ENCODE data around the gene TOP3B.

The TOP3B gene, protein sequence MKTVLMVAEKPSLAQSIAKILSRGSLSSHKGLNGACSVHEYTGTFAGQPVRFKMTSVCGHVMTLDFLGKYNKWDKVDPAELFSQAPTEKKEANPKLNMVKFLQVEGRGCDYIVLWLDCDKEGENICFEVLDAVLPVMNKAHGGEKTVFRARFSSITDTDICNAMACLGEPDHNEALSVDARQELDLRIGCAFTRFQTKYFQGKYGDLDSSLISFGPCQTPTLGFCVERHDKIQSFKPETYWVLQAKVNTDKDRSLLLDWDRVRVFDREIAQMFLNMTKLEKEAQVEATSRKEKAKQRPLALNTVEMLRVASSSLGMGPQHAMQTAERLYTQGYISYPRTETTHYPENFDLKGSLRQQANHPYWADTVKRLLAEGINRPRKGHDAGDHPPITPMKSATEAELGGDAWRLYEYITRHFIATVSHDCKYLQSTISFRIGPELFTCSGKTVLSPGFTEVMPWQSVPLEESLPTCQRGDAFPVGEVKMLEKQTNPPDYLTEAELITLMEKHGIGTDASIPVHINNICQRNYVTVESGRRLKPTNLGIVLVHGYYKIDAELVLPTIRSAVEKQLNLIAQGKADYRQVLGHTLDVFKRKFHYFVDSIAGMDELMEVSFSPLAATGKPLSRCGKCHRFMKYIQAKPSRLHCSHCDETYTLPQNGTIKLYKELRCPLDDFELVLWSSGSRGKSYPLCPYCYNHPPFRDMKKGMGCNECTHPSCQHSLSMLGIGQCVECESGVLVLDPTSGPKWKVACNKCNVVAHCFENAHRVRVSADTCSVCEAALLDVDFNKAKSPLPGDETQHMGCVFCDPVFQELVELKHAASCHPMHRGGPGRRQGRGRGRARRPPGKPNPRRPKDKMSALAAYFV

DNA sequence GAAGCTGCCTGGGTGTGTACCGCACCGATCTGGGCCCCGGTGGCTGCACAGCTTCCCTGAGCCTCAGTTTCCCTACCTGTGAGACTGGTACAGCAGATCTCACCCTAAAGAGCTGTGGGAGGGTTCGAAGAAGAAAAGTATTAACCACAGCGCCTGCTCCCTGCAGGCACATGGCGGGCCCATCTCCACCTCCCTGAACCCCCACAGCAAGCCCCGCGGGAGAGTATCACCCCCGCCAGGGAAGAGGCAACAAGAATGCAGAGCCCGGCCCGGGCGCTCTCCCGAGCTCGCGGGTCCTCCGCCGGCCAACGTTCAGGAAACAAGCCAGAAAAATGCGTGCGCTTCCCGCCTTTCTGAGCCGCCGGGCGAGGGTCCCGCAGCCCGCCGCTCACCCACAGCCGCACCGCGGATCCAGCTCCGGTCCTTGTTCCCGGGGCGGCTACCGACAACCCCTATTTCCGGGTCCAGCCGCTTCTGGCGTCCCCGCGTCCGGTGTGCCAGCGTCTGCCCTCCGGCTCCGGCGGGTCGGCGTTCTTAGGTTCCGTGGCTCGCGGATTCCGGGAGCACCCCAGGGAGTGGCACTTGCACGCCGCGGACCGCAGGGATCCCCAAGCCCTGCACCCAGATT, at the start of gene TOP3B:
TSS of gene TOP3B (minus strand) at position 450 of the 628 bp plus-strand sequence. CDS start 7,078 bp downstream, outside the sequence.
- TF ChIP-seq TEAD4 (IDR thresholded peaks at IDR 0.05) (peak; percentile 76), NFIC (IDR thresholded peaks at IDR 0.05) (peak; percentile 61), ZBTB7A (IDR thresholded peaks at IDR 0.05; ENCODE audit: low read depth) (no peak), FOXM1 (IDR thresholded peaks at IDR 0.05; ENCODE audit: borderline replicate concordance, low read depth) (peak; percentile 28; the same call in 1 of the 2 replicates), CEBPB (IDR thresholded peaks at IDR 0.05) (peak; percentile 44; the same call in 1 of the 2 replicates), CREB1 (IDR thresholded peaks at IDR 0.05; ENCODE audit: low read depth) (no peak), TAF1 (IDR thresholded peaks at IDR 0.05; ENCODE audit: low read depth) (peak; percentile 97), EP300 (IDR thresholded peaks at IDR 0.05; ENCODE audit: borderline replicate concordance) (peak; percentile 42; the same call in 1 of the 2 replicates), RAD21 (IDR thresholded peaks at IDR 0.05; ENCODE audit: low read depth) (no peak), TCF12 (IDR thresholded peaks at IDR 0.05; ENCODE audit: low read depth) (peak; percentile 86), EGR1 (IDR thresholded peaks at IDR 0.05) (no peak), YY1 (IDR thresholded peaks at IDR 0.05; ENCODE audit: low read depth) (peak; percentile 80)
- TF ChIP-seq, protein P1, sequence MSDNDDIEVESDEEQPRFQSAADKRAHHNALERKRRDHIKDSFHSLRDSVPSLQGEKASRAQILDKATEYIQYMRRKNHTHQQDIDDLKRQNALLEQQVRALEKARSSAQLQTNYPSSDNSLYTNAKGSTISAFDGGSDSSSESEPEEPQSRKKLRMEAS (IDR thresholded peaks at IDR 0.05) = peak; percentile 79
- TF ChIP-seq, protein P2, sequence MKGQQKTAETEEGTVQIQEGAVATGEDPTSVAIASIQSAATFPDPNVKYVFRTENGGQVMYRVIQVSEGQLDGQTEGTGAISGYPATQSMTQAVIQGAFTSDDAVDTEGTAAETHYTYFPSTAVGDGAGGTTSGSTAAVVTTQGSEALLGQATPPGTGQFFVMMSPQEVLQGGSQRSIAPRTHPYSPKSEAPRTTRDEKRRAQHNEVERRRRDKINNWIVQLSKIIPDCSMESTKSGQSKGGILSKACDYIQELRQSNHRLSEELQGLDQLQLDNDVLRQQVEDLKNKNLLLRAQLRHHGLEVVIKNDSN (IDR thresholded peaks at IDR 0.05) = peak; percentile 75
- TF ChIP-seq, protein P3, sequence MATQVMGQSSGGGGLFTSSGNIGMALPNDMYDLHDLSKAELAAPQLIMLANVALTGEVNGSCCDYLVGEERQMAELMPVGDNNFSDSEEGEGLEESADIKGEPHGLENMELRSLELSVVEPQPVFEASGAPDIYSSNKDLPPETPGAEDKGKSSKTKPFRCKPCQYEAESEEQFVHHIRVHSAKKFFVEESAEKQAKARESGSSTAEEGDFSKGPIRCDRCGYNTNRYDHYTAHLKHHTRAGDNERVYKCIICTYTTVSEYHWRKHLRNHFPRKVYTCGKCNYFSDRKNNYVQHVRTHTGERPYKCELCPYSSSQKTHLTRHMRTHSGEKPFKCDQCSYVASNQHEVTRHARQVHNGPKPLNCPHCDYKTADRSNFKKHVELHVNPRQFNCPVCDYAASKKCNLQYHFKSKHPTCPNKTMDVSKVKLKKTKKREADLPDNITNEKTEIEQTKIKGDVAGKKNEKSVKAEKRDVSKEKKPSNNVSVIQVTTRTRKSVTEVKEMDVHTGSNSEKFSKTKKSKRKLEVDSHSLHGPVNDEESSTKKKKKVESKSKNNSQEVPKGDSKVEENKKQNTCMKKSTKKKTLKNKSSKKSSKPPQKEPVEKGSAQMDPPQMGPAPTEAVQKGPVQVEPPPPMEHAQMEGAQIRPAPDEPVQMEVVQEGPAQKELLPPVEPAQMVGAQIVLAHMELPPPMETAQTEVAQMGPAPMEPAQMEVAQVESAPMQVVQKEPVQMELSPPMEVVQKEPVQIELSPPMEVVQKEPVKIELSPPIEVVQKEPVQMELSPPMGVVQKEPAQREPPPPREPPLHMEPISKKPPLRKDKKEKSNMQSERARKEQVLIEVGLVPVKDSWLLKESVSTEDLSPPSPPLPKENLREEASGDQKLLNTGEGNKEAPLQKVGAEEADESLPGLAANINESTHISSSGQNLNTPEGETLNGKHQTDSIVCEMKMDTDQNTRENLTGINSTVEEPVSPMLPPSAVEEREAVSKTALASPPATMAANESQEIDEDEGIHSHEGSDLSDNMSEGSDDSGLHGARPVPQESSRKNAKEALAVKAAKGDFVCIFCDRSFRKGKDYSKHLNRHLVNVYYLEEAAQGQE (IDR thresholded peaks at IDR 0.05; ENCODE audit: low read depth) = no peak

DNA sequence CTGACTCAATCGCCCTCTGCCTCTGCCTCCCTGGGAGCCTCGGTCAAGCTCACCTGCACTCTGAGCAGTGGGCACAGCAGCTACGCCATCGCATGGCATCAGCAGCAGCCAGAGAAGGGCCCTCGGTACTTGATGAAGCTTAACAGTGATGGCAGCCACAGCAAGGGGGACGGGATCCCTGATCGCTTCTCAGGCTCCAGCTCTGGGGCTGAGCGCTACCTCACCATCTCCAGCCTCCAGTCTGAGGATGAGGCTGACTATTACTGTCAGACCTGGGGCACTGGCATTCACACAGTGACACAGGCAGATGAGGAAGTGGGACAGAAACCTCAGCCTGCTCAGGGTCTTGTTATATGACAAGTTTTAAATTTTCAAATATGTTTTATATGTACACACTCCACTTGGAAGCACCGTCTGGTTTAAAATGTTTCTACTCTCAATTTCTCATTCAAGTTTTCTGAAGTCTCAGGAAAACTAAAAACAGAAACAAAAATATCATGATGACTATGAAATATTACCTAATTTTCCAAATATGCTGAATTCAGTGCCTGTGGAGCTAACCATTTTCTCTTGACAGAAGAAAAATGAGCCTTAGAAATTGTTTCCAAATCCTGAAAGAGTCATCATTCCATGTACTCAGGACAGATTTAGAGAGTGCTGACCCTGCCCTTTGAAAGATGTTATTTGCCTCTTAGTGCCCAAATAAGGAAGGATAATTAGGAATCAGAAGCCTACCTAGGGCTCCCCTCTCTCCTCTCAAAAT, 48.8 kb upstream of the TOP3B start:
- TF ChIP-seq TAF1 (IDR thresholded peaks at IDR 0.05; ENCODE audit: low read depth) (no peak), RAD21 (IDR thresholded peaks at IDR 0.05; ENCODE audit: low read depth) (no peak), EGR1 (IDR thresholded peaks at IDR 0.05) (no peak), TEAD4 (IDR thresholded peaks at IDR 0.05) (no peak), EP300 (IDR thresholded peaks at IDR 0.05; ENCODE audit: borderline replicate concordance) (no peak), TCF12 (IDR thresholded peaks at IDR 0.05; ENCODE audit: low read depth) (no peak), CREB1 (IDR thresholded peaks at IDR 0.05; ENCODE audit: low read depth) (no peak)

DNA sequence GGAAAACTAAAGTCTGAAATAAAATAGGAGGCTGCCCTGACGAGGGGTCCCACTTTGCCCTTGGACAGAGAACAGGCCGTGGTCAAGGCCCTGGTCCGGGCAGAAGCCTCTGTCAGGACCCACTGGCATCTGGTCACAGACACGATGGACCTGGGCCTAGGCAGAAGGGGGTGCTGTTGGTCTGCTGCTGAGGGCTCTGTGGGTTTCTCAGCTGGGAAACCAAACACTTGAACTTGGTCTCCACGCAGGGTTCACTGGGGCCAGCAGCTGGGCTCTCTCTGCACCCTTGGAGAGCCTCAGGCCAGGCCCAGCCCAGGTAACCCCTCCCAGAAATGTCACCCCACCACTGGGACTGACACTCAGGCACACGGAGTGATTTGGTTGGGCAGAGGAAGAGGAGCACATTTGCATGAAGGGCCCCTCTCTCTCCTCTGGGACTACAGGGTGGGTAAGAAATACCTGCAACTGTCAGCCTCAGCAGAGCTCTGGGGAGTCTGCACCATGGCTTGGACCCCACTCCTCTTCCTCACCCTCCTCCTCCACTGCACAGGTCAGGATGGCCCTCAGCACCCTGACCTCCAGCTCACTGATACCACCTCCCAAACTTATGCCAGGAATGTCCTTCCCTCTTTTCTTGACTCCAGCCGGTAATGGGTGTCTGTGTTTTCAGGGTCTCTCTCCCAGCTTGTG, 48.1 kb upstream of the TOP3B start:
- TF ChIP-seq, protein P2 (IDR thresholded peaks at IDR 0.05) = no peak
- TF ChIP-seq, protein P3 (IDR thresholded peaks at IDR 0.05; ENCODE audit: low read depth) = no peak
- TF ChIP-seq NFIC (IDR thresholded peaks at IDR 0.05) (no peak), TCF12 (IDR thresholded peaks at IDR 0.05; ENCODE audit: low read depth) (no peak), EP300 (IDR thresholded peaks at IDR 0.05; ENCODE audit: borderline replicate concordance) (no peak), RAD21 (IDR thresholded peaks at IDR 0.05; ENCODE audit: low read depth) (peak; percentile 57)

DNA sequence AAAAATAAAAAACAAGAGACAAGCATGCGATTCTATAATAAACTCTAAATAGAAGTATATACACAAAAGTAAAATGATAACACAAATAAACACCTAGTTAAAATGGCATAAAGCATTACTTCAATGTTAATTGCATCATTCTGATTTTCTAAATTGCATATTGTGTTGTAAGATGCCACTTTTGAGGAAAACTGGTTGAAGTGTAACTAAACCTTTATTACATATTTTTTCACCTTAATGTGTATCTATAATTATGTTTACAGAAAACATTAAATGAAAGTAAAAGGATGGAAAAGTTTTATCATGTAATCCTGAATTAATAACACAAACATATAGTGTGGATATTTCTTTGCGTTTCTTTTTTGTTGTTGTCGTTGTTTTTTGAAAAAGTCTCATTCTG, 45.4 kb upstream of the TOP3B start:
- TF ChIP-seq CEBPB (IDR thresholded peaks at IDR 0.05) (no peak), RAD21 (IDR thresholded peaks at IDR 0.05; ENCODE audit: low read depth) (no peak), CREB1 (IDR thresholded peaks at IDR 0.05; ENCODE audit: low read depth) (no peak), TEAD4 (IDR thresholded peaks at IDR 0.05) (no peak), TAF1 (IDR thresholded peaks at IDR 0.05; ENCODE audit: low read depth) (no peak), TCF12 (IDR thresholded peaks at IDR 0.05; ENCODE audit: low read depth) (no peak), YY1 (IDR thresholded peaks at IDR 0.05; ENCODE audit: low read depth) (no peak), FOXM1 (IDR thresholded peaks at IDR 0.05; ENCODE audit: borderline replicate concordance, low read depth) (no peak), NFIC (IDR thresholded peaks at IDR 0.05) (no peak), ZBTB7A (IDR thresholded peaks at IDR 0.05; ENCODE audit: low read depth) (no peak), EP300 (IDR thresholded peaks at IDR 0.05; ENCODE audit: borderline replicate concordance) (no peak), EGR1 (IDR thresholded peaks at IDR 0.05) (no peak)
- TF ChIP-seq, protein P1 (IDR thresholded peaks at IDR 0.05) = no peak
- TF ChIP-seq, protein P3 (IDR thresholded peaks at IDR 0.05; ENCODE audit: low read depth) = no peak
- TF ChIP-seq, protein P2 (IDR thresholded peaks at IDR 0.05) = no peak

Data from Ishikawa (cell line).